ENCODE results near the gene NFKB2.

Gene NFKB2

DNA sequence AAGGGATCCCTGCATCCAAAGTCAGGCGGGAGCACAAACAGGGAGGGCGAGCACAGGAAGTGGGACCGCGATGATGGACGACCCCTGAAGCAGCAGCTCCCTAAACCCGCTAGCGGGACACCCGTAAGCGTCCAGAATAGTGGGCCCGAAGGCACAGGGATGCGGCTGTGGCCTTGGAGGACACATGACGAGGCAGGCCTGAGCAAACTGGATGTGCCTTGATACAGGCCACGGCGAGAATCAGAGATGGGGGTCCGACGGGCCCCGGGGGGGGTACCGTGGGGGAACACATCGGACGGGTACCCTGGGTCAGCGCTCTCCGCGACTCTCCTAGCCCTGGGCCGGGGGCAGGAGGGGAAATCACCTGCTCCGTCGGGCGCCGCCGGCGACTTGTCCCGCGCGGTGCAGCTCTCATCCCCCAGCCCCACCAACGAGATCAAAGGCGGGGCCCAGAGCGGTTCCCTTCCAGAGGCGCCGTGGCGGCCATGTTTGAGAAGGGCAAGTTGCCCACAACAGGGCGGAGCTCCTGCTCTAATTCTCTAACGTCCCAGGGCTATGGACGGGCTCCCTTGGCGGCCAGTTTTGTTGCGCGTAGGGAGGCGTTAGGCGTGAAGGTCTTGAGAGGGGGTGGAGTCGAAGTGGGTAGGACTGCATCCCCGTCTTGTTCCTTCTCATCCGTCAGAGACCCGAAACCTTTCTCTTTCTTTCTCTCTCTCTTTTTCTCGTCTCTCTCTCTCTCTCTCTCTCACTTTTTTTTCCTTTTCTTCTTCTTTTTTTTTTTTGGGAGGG is 36.9 kb downstream of the NFKB2 start, which contains the start of gene CUEDC2 (continued):
- TF ChIP-seq MEIS1 (CRISPR knock-in tag; IDR thresholded peaks at IDR 0.05; ENCODE audit: borderline replicate concordance) (no peak), YY1 (tag by site-specific recombination; IDR thresholded peaks at IDR 0.05) (peak; percentile 98), GFI1B (tag by site-specific recombination; IDR thresholded peaks at IDR 0.05) (peak; percentile 56; the same call in 1 of the 2 replicates), ZNF10 (tag by site-specific recombination; IDR thresholded peaks at IDR 0.05) (0 out of 2 replicates have a peak, but pooled peaks have one; percentile 46), ZNF561 (tag by site-specific recombination; IDR thresholded peaks at IDR 0.05; ENCODE audit: borderline replicate concordance) (peak; percentile 98), ZNF544 (tag by site-specific recombination; IDR thresholded peaks at IDR 0.05) (no peak), HOXC10 (CRISPR knock-in tag; IDR thresholded peaks at IDR 0.05) (no peak), ZNF837 (tag by site-specific recombination; IDR thresholded peaks at IDR 0.05) (no peak), ZSCAN23 (tag by site-specific recombination; IDR thresholded peaks at IDR 0.05) (no peak; the same call in 1 of the 2 replicates), ZNF514 (tag by site-specific recombination; IDR thresholded peaks at IDR 0.05) (no peak), ZNF37A (tag by site-specific recombination; IDR thresholded peaks at IDR 0.05) (no peak), ZNF621 (tag by site-specific recombination; IDR thresholded peaks at IDR 0.05) (no peak), IKZF3 (tag by site-specific recombination; IDR thresholded peaks at IDR 0.05) (peak; percentile 90; the same call in 1 of the 2 replicates), ZNF747 (tag by site-specific recombination; IDR thresholded peaks at IDR 0.05) (no peak), ZNF785 (tag by site-specific recombination; IDR thresholded peaks at IDR 0.05) (no peak), MYNN (tag by site-specific recombination; IDR thresholded peaks at IDR 0.05; ENCODE audit: borderline replicate concordance) (peak; percentile 52; the same call in 1 of the 2 replicates), ZNF658 (tag by site-specific recombination; IDR thresholded peaks at IDR 0.05) (no peak), SALL2 (tag by site-specific recombination; IDR thresholded peaks at IDR 0.05; ENCODE audit: borderline replicate concordance) (no peak), ZNF335 (tag by site-specific recombination; conservative IDR thresholded peaks at IDR 0.05) (peak; percentile 97), GLI2 (tag by site-specific recombination; IDR thresholded peaks at IDR 0.05; ENCODE audit: borderline replicate concordance, low read depth) (no peak), ZNF140 (tag by site-specific recombination; IDR thresholded peaks at IDR 0.05) (no peak), ZNF274 (IDR thresholded peaks at IDR 0.05; ENCODE audit: low read length) (no peak), ZNF274 (tag by site-specific recombination; IDR thresholded peaks at IDR 0.05; ENCODE audit: borderline replicate concordance) (no peak), ZNF2 (tag by site-specific recombination; IDR thresholded peaks at IDR 0.05) (peak; percentile 59), ZNF830 (tag by site-specific recombination; IDR thresholded peaks at IDR 0.05; ENCODE audit: low read depth) (no peak), ZNF792 (tag by site-specific recombination; IDR thresholded peaks at IDR 0.05) (no peak), ZNF529 (tag by site-specific recombination; IDR thresholded peaks at IDR 0.05; ENCODE audit: insufficient replicate concordance) (no peak), ZNF433 (tag by site-specific recombination; IDR thresholded peaks at IDR 0.05; ENCODE audit: low read depth) (no peak), ZNF558 (tag by site-specific recombination; IDR thresholded peaks at IDR 0.05) (no peak), KLF16 (tag by site-specific recombination; IDR thresholded peaks at IDR 0.05) (peak; percentile 82)
- TF ChIP-seq, protein P1, sequence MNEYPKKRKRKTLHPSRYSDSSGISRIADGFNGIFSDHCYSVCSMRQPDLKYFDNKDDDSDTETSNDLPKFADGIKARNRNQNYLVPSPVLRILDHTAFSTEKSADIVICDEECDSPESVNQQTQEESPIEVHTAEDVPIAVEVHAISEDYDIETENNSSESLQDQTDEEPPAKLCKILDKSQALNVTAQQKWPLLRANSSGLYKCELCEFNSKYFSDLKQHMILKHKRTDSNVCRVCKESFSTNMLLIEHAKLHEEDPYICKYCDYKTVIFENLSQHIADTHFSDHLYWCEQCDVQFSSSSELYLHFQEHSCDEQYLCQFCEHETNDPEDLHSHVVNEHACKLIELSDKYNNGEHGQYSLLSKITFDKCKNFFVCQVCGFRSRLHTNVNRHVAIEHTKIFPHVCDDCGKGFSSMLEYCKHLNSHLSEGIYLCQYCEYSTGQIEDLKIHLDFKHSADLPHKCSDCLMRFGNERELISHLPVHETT (tag by site-specific recombination; IDR thresholded peaks at IDR 0.05), result peak; percentile 93
- TF ChIP-seq, protein P2, sequence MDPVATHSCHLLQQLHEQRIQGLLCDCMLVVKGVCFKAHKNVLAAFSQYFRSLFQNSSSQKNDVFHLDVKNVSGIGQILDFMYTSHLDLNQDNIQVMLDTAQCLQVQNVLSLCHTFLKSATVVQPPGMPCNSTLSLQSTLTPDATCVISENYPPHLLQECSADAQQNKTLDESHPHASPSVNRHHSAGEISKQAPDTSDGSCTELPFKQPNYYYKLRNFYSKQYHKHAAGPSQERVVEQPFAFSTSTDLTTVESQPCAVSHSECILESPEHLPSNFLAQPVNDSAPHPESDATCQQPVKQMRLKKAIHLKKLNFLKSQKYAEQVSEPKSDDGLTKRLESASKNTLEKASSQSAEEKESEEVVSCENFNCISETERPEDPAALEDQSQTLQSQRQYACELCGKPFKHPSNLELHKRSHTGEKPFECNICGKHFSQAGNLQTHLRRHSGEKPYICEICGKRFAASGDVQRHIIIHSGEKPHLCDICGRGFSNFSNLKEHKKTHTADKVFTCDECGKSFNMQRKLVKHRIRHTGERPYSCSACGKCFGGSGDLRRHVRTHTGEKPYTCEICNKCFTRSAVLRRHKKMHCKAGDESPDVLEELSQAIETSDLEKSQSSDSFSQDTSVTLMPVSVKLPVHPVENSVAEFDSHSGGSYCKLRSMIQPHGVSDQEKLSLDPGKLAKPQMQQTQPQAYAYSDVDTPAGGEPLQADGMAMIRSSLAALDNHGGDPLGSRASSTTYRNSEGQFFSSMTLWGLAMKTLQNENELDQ (tag by site-specific recombination; IDR thresholded peaks at IDR 0.05; ENCODE audit: low read depth), result no peak
- TF ChIP-seq, protein P3, sequence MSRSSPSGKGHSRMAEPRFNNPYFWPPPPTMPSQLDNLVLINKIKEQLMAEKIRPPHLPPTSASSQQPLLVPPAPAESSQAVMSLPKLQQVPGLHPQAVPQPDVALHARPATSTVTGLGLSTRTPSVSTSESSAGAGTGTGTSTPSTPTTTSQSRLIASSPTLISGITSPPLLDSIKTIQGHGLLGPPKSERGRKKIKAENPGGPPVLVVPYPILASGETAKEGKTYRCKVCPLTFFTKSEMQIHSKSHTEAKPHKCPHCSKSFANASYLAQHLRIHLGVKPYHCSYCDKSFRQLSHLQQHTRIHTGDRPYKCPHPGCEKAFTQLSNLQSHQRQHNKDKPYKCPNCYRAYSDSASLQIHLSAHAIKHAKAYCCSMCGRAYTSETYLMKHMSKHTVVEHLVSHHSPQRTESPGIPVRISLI (tag by site-specific recombination; IDR thresholded peaks at IDR 0.05), result no peak
- TF ChIP-seq, protein P4, sequence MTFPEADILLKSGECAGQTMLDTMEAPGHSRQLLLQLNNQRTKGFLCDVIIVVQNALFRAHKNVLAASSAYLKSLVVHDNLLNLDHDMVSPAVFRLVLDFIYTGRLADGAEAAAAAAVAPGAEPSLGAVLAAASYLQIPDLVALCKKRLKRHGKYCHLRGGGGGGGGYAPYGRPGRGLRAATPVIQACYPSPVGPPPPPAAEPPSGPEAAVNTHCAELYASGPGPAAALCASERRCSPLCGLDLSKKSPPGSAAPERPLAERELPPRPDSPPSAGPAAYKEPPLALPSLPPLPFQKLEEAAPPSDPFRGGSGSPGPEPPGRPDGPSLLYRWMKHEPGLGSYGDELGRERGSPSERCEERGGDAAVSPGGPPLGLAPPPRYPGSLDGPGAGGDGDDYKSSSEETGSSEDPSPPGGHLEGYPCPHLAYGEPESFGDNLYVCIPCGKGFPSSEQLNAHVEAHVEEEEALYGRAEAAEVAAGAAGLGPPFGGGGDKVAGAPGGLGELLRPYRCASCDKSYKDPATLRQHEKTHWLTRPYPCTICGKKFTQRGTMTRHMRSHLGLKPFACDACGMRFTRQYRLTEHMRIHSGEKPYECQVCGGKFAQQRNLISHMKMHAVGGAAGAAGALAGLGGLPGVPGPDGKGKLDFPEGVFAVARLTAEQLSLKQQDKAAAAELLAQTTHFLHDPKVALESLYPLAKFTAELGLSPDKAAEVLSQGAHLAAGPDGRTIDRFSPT (tag by site-specific recombination; IDR thresholded peaks at IDR 0.05), result no peak
